ENCODE results near the gene PRSS23. TPM values are rescaled to one million over a fixed set of nuclear protein-coding genes. Genes with fewer than 3 reads are reported as not detected.

PRSS23 gene, protein sequence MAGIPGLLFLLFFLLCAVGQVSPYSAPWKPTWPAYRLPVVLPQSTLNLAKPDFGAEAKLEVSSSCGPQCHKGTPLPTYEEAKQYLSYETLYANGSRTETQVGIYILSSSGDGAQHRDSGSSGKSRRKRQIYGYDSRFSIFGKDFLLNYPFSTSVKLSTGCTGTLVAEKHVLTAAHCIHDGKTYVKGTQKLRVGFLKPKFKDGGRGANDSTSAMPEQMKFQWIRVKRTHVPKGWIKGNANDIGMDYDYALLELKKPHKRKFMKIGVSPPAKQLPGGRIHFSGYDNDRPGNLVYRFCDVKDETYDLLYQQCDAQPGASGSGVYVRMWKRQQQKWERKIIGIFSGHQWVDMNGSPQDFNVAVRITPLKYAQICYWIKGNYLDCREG
- total RNA-seq, result 426 and 454 TPM in 2 replicates

DNA sequence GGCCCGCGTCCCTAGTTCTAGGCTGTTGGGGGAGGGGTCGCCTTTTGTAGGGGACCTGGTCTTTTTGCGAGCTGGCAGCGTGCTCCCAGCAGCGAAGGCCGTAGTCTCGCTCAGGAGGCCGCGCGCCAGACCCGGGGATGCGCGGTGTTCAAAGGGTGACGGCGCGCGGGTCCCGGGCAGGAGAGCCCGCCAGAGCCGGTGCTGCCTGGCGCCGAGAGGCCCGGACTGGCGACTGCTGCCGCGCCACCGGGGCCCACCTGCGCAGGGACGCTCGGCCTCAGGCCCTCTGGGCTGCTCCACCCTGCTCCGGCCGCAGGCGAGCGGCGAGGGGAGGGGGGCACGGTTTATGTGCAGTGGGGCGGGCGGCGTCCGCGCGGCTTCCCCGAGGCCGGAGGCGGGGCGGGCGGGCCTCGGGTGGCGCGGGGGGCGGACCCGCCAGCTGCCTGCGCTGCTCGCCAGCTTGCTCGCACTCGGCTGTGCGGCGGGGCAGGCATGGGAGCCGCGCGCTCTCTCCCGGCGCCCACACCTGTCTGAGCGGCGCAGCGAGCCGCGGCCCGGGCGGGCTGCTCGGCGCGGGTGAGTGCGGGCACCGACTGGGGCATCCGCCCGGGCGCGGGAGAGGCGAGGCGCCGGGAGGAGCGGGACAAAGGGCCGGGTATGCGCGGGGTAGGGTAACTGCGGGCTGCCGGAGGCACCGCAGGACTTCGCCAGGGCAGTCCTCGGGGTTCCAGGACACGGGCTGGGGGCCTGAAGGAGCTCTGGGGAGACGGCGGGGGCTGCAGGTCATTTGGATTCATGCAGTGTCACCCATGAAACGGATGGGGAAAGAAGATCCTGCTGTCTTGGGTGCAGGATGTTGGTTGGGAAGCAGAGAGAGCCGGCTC, at the start of gene PRSS23:
Gene PRSS23 (plus strand): TSS at position 467 of the 884 bp plus-strand sequence. CDS start 7,102 bp downstream, outside the sequence.

Other genes with a start within 250 kb of the PRSS23 start
- 58.2 and 77.4 TPM in 2 replicates for gene ME3, start 127.9 kb upstream of the PRSS23 start, total RNA-seq
- gene FZD4, start 154.9 kb downstream of the PRSS23 start, total RNA-seq, result 135 and 200 TPM in 2 replicates
- gene TMEM135, start 237.4 kb downstream of the PRSS23 start, total RNA-seq, result 18.6 and 25.0 TPM in 2 replicates